AML-193 (cell line): ENCODE measurements around the gene F5.

Source experiments
- DNase-seq, 2 experiments: peaks; one replicate each; lab custom pipeline; 2025; lab: John Stamatoyannopoulos, UW

F5 gene

DNA sequence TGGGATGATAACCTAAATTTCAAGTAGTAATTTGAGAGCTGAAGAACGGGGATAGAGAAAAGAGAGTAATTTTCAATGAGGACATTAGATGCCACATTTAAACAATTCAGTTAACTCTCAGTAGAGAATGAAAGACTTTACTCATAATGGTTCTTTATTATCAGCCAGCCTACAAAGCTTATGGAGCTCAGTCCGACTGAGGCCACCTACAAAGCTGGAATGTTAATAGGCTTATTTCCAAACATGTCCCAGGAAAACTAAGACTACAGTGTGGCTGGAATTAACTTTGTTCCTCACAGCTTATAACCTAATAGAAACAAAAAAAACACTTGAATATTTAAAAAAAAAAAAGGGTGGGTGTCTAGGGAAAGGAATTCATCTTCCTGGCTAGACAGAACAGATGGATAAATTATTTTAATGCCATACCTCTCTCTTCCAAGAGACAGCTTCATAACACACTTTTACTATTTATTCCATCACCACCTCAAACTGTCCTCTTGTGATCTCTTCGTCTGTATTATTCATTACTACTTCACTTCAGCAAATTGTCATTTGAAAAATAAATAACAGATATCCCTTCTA is 110.4 kb downstream of the F5 start:
- DNase-seq = no peak

DNA sequence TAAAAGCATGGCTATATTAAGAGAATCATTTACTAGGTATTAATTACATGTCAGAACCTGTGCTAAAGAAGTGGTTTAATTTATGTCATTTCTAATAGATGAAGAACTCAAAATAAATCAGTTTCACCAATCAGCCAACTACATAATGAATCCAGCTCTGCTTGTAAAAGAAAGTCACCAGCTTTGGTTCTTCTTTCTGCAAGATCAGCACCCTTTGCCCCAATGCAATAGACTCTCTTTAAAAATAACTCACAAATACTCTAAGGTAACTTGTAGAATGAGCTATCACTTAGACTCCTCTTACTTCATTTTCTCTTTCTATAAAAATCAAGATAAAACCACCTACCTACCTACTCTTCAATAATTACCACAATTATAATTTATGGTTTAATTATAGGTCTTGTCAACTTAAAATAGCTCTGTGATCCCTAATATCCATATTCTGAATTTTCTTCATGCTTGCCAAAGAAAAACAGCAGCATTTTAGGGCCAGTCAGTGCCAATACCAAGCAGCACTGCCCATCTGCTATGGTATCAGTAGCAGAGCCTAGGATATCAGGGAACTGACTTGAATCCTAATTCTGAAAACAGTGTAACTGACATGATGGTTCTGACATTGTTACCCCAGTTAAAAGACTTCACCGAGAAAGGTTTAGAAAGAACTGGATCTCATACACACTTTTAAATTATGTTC is 111.8 kb downstream of the F5 start:
- no peak for DNase-seq

DNA sequence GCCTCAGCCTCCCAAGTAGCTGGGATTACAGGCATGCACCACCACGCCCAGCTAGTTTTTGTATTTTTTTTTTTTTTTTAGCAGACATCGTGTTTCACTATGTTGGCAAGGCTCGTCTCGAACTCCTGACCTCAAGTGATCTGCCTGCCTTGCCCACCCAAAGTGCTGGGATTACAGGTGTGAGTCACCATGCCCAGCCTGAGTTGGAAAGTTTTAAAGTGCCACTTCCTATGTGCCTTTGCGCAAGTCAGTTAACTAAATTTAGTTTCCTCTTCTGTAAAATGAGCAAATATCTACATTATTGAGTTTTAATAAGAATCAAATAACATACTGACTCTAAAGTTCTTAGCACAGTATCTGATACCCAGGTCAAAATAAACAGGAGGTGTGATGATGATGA is 112.9 kb downstream of the F5 start:
- peak; percentile 50 to 66 for DNase-seq

DNA sequence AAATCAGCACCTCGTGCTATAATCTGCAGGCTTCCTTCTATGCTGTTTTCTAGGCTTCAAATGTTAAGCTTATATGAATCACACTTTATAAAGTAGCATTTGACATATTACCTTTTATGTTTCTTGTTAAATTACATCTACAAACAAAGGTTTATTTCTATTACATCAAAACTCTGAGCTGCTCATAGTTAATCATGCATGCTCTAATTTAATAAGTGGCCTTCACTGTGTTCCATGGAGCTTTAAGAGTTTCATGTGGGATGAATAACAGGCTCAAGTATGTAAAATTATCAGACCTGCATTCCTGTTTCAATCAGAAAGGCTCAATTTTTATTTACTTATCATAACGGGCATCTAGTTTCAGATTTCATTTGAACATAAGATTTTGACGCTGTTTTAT is 113.5 kb downstream of the F5 start:
- DNase-seq = no peak

DNA sequence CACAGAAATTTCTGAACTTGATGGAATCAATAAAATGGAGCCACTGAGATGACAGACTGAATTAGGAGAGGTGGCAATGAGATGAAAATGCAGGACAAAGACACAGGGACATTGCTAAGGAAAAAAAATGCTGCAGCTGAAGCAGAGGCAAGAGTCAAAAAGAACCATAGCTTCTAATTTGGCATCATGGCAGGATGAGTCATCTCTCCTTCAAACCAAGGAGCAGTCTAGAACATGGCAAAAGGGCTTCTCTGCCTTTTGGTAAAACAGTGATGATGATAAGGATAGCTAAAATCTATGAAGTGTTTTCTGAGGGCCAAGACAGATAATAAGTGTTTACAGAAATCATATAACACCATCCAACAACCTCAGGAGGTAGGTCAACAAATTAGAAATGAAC is 117.3 kb downstream of the F5 start:
- no peak for DNase-seq

DNA sequence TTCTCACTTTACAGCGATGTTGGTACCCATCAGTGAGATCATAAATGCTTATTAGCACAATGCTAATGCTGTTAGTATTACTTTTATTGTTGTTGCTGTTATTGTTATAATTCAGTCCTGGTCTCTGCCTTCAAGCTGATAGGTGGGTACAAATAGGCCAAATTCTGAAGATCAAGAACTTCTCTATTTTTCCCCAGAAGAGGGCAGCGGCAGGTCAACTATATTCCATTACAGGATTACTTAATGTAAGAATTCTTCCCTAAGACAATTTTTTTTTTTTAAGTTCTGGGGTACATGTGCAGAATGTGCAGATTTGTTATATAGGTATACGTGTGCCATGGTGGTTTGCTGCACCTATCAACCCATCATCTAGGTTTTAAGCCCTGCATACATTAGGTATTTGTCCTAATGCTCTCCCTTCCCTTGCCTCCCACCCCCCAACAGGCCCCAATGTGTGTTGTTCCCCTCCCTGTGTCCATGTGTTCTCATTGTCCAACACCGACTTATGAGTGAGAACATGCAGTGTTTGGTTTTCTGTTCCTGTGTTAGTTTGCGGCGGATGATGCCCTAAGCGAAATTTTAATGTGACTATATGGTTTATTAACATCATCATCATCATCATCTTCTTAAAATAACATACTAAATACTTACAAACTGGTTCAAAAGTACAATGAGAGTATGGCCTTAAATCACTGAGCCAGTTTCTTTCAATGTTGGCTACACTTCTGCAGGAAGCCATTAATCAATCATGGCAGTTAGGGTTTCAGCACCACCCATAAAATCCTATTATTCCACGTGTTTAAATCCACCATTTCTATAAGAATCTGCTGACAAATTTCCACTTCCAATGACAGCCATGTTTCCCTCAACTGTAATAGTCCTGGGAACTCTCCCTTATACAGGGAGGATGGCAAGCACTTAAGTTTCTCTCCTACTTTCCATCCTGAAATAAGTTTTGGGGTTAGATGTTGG is 119.7 kb downstream of the F5 start:
- peak; percentile 53 to 61 for DNase-seq

DNA sequence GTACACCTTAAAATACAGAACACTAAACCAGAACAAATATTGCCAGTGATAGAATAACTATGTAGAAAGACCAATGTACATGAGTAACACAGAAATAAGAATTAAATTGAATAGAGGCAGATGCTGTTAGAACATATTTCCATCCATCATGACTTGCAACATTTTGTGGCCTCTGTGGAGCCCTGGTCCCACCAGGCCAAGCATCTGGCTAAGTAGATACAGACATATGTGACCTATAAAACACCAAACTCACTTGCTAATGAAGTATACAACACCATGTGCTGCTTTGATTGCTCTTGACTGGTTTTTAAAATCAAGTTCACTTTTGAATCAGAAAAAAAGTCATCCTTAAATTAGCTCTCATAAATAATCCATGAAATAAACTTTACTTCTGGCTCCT is 121.0 kb downstream of the F5 start:
- no peak for DNase-seq
